Keratinocyte (primary cell): ENCODE results near the gene ANKMY1. TPM values are rescaled to one million over a fixed set of nuclear protein-coding genes. Genes with fewer than 3 reads are reported as not detected.

ENCODE experiments used
- DNase-seq: peaks from one replicate; pipeline ENCODE4 v3.0.0-alpha.2; 2011; ENCODE audit warnings: low read depth, missing footprints, low spot score
- FAIRE-seq: peaks from 2 replicates; lab custom pipeline; 2011; peaks lifted over from hg19 to GRCh38; lab: Jason Lieb, UNC
- H2AFZ ChIP-seq: 2 replicates; pipeline ENCODE4 v1.6.0; 2012; ENCODE audit warnings: low read length, control low read depth, inconsistent platforms; ENCODE audit not compliant: control insufficient read depth
- H3K27ac ChIP-seq: 2 replicates; pipeline ENCODE4 v1.5.1; 2011; ENCODE audit warnings: low read length; ENCODE audit not compliant: control insufficient read depth, insufficient read depth
- H3K27me3 ChIP-seq: 3 replicates; pipeline ENCODE4 v1.6.0; 2011; ENCODE audit warnings: low read length; ENCODE audit not compliant: control insufficient read depth, insufficient read depth; ENCODE audit errors: extremely low read depth
- H3K36me3 ChIP-seq, 2 experiments: 2 replicates in 1 of 2; 3 replicates in 1 of 2; pipeline ENCODE4 v1.5.1; 2011; ENCODE audit warnings: low read length in 2 of 2, mild to moderate bottlenecking in 1 of 2; ENCODE audit not compliant: control insufficient read depth in 2 of 2, insufficient read depth in 2 of 2; ENCODE audit errors: extremely low read depth in 1 of 2
- H3K4me1 ChIP-seq: 3 replicates; pipeline ENCODE4 v1.5.1; 2011; ENCODE audit warnings: low read length; ENCODE audit not compliant: control insufficient read depth, insufficient read depth; ENCODE audit errors: extremely low read depth
- H3K4me2 ChIP-seq: 3 replicates; pipeline ENCODE4 v1.6.0; 2011; ENCODE audit warnings: low read depth, low read length; ENCODE audit not compliant: control insufficient read depth, insufficient read depth; ENCODE audit errors: extremely low read depth
- H3K4me3 ChIP-seq, 3 experiments: fragments of 200-600 bp in 1 of 3; sonication (generic) in 1 of 3; 2 replicates in 2 of 3; 3 replicates in 1 of 3; pipeline ENCODE4 v1.5.1; 2011 to 2016; ENCODE audit warnings: low read length in 3 of 3, mild to moderate bottlenecking in 3 of 3, control low read depth in 2 of 3, inconsistent platforms in 1 of 3, low read depth in 1 of 3, mixed read lengths in 1 of 3, mixed run types in 1 of 3, moderate library complexity in 1 of 3; ENCODE audit not compliant: control insufficient read depth in 2 of 3, insufficient read depth in 2 of 3; ENCODE audit errors: extremely low read depth in 1 of 3
- H3K79me2 ChIP-seq: 2 replicates; pipeline ENCODE4 v1.6.0; 2012; ENCODE audit warnings: low read length; ENCODE audit not compliant: control insufficient read depth, insufficient read depth
- H3K9ac ChIP-seq: 3 replicates; pipeline ENCODE4 v1.6.0; 2011; ENCODE audit warnings: low read length; ENCODE audit not compliant: control insufficient read depth, insufficient read depth; ENCODE audit errors: extremely low read depth
- H3K9me1 ChIP-seq: 3 replicates; pipeline ENCODE4 v1.6.0; 2011; ENCODE audit warnings: low read length; ENCODE audit not compliant: control insufficient read depth, insufficient read depth; ENCODE audit errors: extremely low read depth
- H3K9me3 ChIP-seq: 2 replicates; pipeline ENCODE4 v1.5.1; 2012; ENCODE audit warnings: low read depth, low read length; ENCODE audit not compliant: control insufficient read depth
- H4K20me1 ChIP-seq: 3 replicates; pipeline ENCODE4 v1.6.0; 2011; ENCODE audit warnings: low read length; ENCODE audit not compliant: control insufficient read depth, insufficient read depth; ENCODE audit errors: extremely low read depth
- CTCF ChIP-seq, 3 experiments: IDR thresholded peaks in 1 of 3; conservative IDR thresholded peaks in 1 of 3; optimal IDR thresholded peaks in 1 of 3; 2 replicates in 2 of 3; 3 replicates in 1 of 3; pipeline versions ENCODE3 to v1.5.1; 2011; ENCODE audit warnings: low read length in 3 of 3, mild to moderate bottlenecking in 3 of 3, moderate library complexity in 2 of 3, control low read depth in 1 of 3, inconsistent platforms in 1 of 3; ENCODE audit not compliant: insufficient read depth in 2 of 3; ENCODE audit errors: extremely low read depth in 1 of 3
- EZH2 ChIP-seq: IDR thresholded peaks from one replicate; pipeline ENCODE4 v1.6.1; 2012; ENCODE audit warnings: inconsistent platforms, mild to moderate bottlenecking, low read length, moderate library complexity
- dilution Hi-C: fragments of 300-500 bp; cut with MboI; formaldehyde crosslinking; loops from one replicate; pipeline ENCODE4 v1.7.0; 2020; ENCODE audit warnings: low sequenced_read_pairs; ENCODE audit not compliant: extremely low pct_ligation_motif_present
- polyA plus RNA-seq, 5 experiments: library from polyadenylated mRNA; depleted of rRNA in 3 of 5; stranded (reverse) in 3 of 5; stranded (forward) in 1 of 5; unstranded in 1 of 5; fragments of >200 nt; gene quantifications; 1 replicate in 1 of 5; 2 replicates in 3 of 5; 3 replicates in 1 of 5; pipeline versions ENCODE4 v1.2.1 to v1.2.3, GENCODE V29; 2011 to 2012; ENCODE audit warnings: missing spikeins in 2 of 5, low read depth in 1 of 5, low replicate concordance in 1 of 5

ANKMY1 gene
- polyA plus RNA-seq, 1 donor (not counting 4 experiments of a cell fraction or from before 2014, with no cell fraction given), result 3.3 TPM

- H3K27ac ChIP-seq, result no peak overlapping the region
- no peak overlapping the region for H3K4me2 ChIP-seq
- H3K27me3 ChIP-seq, result peaks cover 5% of the 10 kb centered on the region
- H2AFZ ChIP-seq, result no peak overlapping the region
- no peaks in the 10 kb centered on the region for H3K9me1 ChIP-seq
- H3K9me3 ChIP-seq, result no peaks in the 10 kb centered on the region
- TF ChIP-seq EZH2 (no peak), CTCF (optimal IDR thresholded peaks at IDR 0.05 in 1 of 3, IDR thresholded peaks at IDR 0.05 in 1 of 3, conservative IDR thresholded peaks at IDR 0.05 in 1 of 3; ENCODE audit: extremely low read depth in 1 of 3, insufficient read depth in 2 of 3, low read length in 3 of 3) (no peak)
- H3K36me3 ChIP-seq, result peaks cover 2 to 4% of the 10 kb centered on the region in 2 experiments
- no peak for DNase-seq
- dilution Hi-C loops, result no loop called here
- no peak for FAIRE-seq
- peaks cover 33% of the 10 kb centered on the region for H3K79me2 ChIP-seq
- H3K4me1 ChIP-seq, result peaks cover 42% of the 10 kb centered on the region
- peak overlapping the region in 1 of 3 experiments; percentile 35 for H3K4me3 ChIP-seq
- H4K20me1 ChIP-seq, result peaks cover 33% of the 10 kb centered on the region
- no peak overlapping the region for H3K9ac ChIP-seq
Observed at GRCh38 chr2:240454106-240454901, 103.5 kb downstream of the ANKMY1 start.

GRCh38 chr2:240453461-240454105 is 104.2 kb downstream of the ANKMY1 start:
- peaks cover 47% of the 10 kb centered on the region for H3K4me1 ChIP-seq
- no peak overlapping the region for H3K27ac ChIP-seq
- H2AFZ ChIP-seq, result no peak overlapping the region
- peaks cover 27% of the 10 kb centered on the region for H4K20me1 ChIP-seq
- peak overlapping the region in 1 of 3 experiments; percentile 35 for H3K4me3 ChIP-seq
- H3K36me3 ChIP-seq, result peaks cover 0 to 3% of the 10 kb centered on the region in 2 experiments
- no peak overlapping the region for H3K9ac ChIP-seq
- dilution Hi-C loops, result no loop called here
- H3K79me2 ChIP-seq, result peaks cover 37% of the 10 kb centered on the region
- H3K9me1 ChIP-seq, result no peaks in the 10 kb centered on the region
- H3K9me3 ChIP-seq, result no peaks in the 10 kb centered on the region
- H3K4me2 ChIP-seq, result no peak overlapping the region
- peaks cover 5% of the 10 kb centered on the region for H3K27me3 ChIP-seq
- TF ChIP-seq CTCF (optimal IDR thresholded peaks at IDR 0.05 in 1 of 3, IDR thresholded peaks at IDR 0.05 in 1 of 3, conservative IDR thresholded peaks at IDR 0.05 in 1 of 3; ENCODE audit: extremely low read depth in 1 of 3, insufficient read depth in 2 of 3, low read length in 3 of 3) (no peak), EZH2 (no peak)
- DNase-seq, result no peak
- no peak for FAIRE-seq
